SK-N-SH (cell line): ENCODE results near the gene CEL. TPM values are rescaled to one million over a fixed set of nuclear protein-coding genes. Genes with fewer than 3 reads are reported as not detected.
A peak's percentile ranks its signal among the peaks of the same experiment; 100 is the strongest.

Experiments
- CTCF ChIA-PET: fragments of 300-600, 350-600 bp; formaldehyde crosslinking; extraction: SDS; loops from one replicate; lab custom pipeline; 2021; lab: Yijun Ruan, JAX
- POLR2A ChIA-PET: fragments of 350-600 bp; sonication (Branson Sonifier 250); formaldehyde crosslinking; extraction: SDS; loops from one replicate; lab custom pipeline; 2020; ENCODE audit warnings: antibody characterized with exemption, inconsistent platforms; lab: Yijun Ruan, JAX
- DNase-seq: peaks from one replicate; pipeline ENCODE4 v3.0.0; 2012
- H2AFZ ChIP-seq: fragments of 200-600 bp; sonication (generic); 2 replicates; pipeline ENCODE4 v1.8.1; 2016; ENCODE audit warnings: antibody characterized with exemption, mild to moderate bottlenecking, low read depth
- H3F3A ChIP-seq: fragments of 200-600 bp; sonication (generic); replicated peaks from 2 replicates; pipeline ENCODE3; 2016; ENCODE audit warnings: antibody characterized with exemption, mild to moderate bottlenecking; ENCODE audit not compliant: insufficient read depth
- H3K27ac ChIP-seq, 2 experiments: fragments of 200-500 bp in 1 of 2; fragments of 200-600 bp in 1 of 2; sonication (Bioruptor generic) in 1 of 2; sonication (generic), shearing (Covaris generic) in 1 of 2; 2 replicates each; pipeline versions ENCODE4 v1.5.1 to v1.6.1; 2014 to 2016; ENCODE audit warnings: low read depth in 2 of 2, inconsistent platforms in 1 of 2, low read length in 1 of 2, mild to moderate bottlenecking in 1 of 2, mixed read lengths in 1 of 2
- H3K27me3 ChIP-seq: fragments of 200-600 bp; sonication (generic), shearing (Covaris generic); 2 replicates; pipeline ENCODE4 v1.6.1; 2016; ENCODE audit warnings: mixed run types; ENCODE audit not compliant: insufficient read depth
- H3K36me3 ChIP-seq, 2 experiments: fragments of 200-500 bp in 1 of 2; fragments of 200-600 bp in 1 of 2; sonication (Bioruptor generic) in 1 of 2; sonication (generic) in 1 of 2; replicated peaks in 1 of 2; 2 replicates each; pipeline versions ENCODE3 to v1.5.1; 2014 to 2016; ENCODE audit warnings: low read length in 1 of 2, mild to moderate bottlenecking in 1 of 2; ENCODE audit not compliant: insufficient read depth in 2 of 2, control insufficient read depth in 1 of 2
- H3K4me1 ChIP-seq, 2 experiments: fragments of 200-500 bp in 1 of 2; fragments of 200-600 bp in 1 of 2; sonication (Bioruptor generic) in 1 of 2; sonication (generic), shearing (Covaris generic) in 1 of 2; 2 replicates each; pipeline versions ENCODE4 v1.5.1 to v1.6.1; 2014 to 2016; ENCODE audit warnings: low read depth in 1 of 2, low read length in 1 of 2, mixed run types in 1 of 2; ENCODE audit not compliant: insufficient read depth in 2 of 2, control insufficient read depth in 1 of 2
- H3K4me2 ChIP-seq: fragments of 200-600 bp; sonication (generic), shearing (Covaris generic); 2 replicates; pipeline ENCODE4 v1.6.1; 2017; ENCODE audit warnings: mixed run types
- H3K4me3 ChIP-seq, 2 experiments: fragments of 200-500 bp in 1 of 2; fragments of 200-600 bp in 1 of 2; sonication (Bioruptor generic) in 1 of 2; sonication (generic), shearing (Covaris generic) in 1 of 2; 2 replicates each; pipeline versions ENCODE4 v1.5.1 to v1.8.1; 2014 to 2016; ENCODE audit warnings: low read depth in 2 of 2, inconsistent platforms in 1 of 2, low read length in 1 of 2, mild to moderate bottlenecking in 1 of 2, mixed read lengths in 1 of 2, moderate library complexity in 1 of 2
- H3K79me2 ChIP-seq: fragments of 200-600 bp; sonication (generic); 2 replicates; pipeline ENCODE4 v1.8.1; 2017; ENCODE audit warnings: mild to moderate bottlenecking; ENCODE audit not compliant: insufficient read depth
- H3K9ac ChIP-seq: fragments of 200-600 bp; sonication (generic); 2 replicates; pipeline ENCODE4 v1.6.1; 2017; ENCODE audit warnings: mixed run types
- H3K9me2 ChIP-seq: fragments of 200-600 bp; sonication (generic); 2 replicates; pipeline ENCODE4 v1.6.1; 2017; ENCODE audit warnings: mixed run types
- H3K9me3 ChIP-seq: fragments of 200-600 bp; sonication (generic); 2 replicates; pipeline ENCODE4 v1.6.1; 2017; ENCODE audit warnings: mixed run types, mild to moderate bottlenecking, moderate library complexity
- H4K20me1 ChIP-seq: fragments of 200-600 bp; sonication (generic); 2 replicates; pipeline ENCODE4 v1.6.1; 2017; ENCODE audit warnings: mild to moderate bottlenecking, mixed run types; ENCODE audit not compliant: insufficient read depth
- ELF1 ChIP-seq: IDR thresholded peaks from 2 replicates; pipeline ENCODE4 v1.4.0; 2012
- EP300 ChIP-seq, 2 experiments: IDR thresholded peaks; 2 replicates each; pipeline versions ENCODE4 v1.4.0 to v1.6.1; 2012; ENCODE audit warnings: borderline replicate concordance in 1 of 2, low read depth in 1 of 2, low read length in 1 of 2
- EZH2phosphoT487 ChIP-seq: fragments of 200-600 bp; sonication (generic); IDR thresholded peaks from 2 replicates; pipeline ENCODE4 v1.6.1; 2017; ENCODE audit warnings: low read depth, mixed run types, mild to moderate bottlenecking, antibody characterized with exemption, moderate library complexity, borderline replicate concordance
- FOSL2 ChIP-seq: IDR thresholded peaks from 2 replicates; pipeline ENCODE4 v1.4.0; 2012; ENCODE audit warnings: low read depth, mild to moderate bottlenecking, moderate library complexity, borderline replicate concordance
- FOXJ3 ChIP-seq: sonication (generic); formaldehyde crosslinking; IDR thresholded peaks from 2 replicates; pipeline ENCODE4 v1.5.1; 2020; ENCODE audit warnings: mild to moderate bottlenecking, missing genetic modification reagents
- FOXM1 ChIP-seq: IDR thresholded peaks from 2 replicates; pipeline ENCODE4 v1.4.0; 2012; ENCODE audit warnings: low read depth, mild to moderate bottlenecking
- GABPA ChIP-seq: IDR thresholded peaks from 2 replicates; pipeline ENCODE4 v1.4.0; 2012; ENCODE audit warnings: low read depth, mild to moderate bottlenecking
- GATA2 ChIP-seq: sonication (generic); formaldehyde crosslinking; IDR thresholded peaks from 2 replicates; pipeline ENCODE4 v1.5.0; 2020; ENCODE audit warnings: mild to moderate bottlenecking, missing genetic modification reagents
- IRF3 ChIP-seq: fragments of 150-350 bp; IDR thresholded peaks from 2 replicates; pipeline ENCODE4 v1.6.1; 2016; ENCODE audit warnings: mild to moderate bottlenecking, low read depth, low read length
- NFIC ChIP-seq: IDR thresholded peaks from 2 replicates; pipeline ENCODE4 v1.4.0; 2012; ENCODE audit warnings: borderline replicate concordance
- NRF1 ChIP-seq: IDR thresholded peaks from 2 replicates; pipeline ENCODE4 v1.6.1; 2012; ENCODE audit warnings: low read depth, mild to moderate bottlenecking, low read length
- PBX3 ChIP-seq: IDR thresholded peaks from 2 replicates; pipeline ENCODE4; 2012
- RAD21 ChIP-seq: IDR thresholded peaks from 2 replicates; pipeline ENCODE4 v1.6.1; 2012; ENCODE audit warnings: mild to moderate bottlenecking, low read length
- RCOR1 ChIP-seq: fragments of 150-350 bp; IDR thresholded peaks from 2 replicates; pipeline ENCODE4 v1.6.1; 2017; ENCODE audit warnings: antibody characterized with exemption, low read length
- REST ChIP-seq: IDR thresholded peaks from 2 replicates; pipeline ENCODE4 v1.6.1; 2012; ENCODE audit warnings: mild to moderate bottlenecking, low read depth, low read length, moderate library complexity
- SIN3A ChIP-seq: IDR thresholded peaks from 2 replicates; pipeline ENCODE4 v1.6.1; 2012; ENCODE audit warnings: low read depth, mild to moderate bottlenecking, low read length, moderate library complexity, borderline replicate concordance
- SMC3 ChIP-seq: IDR thresholded peaks from 2 replicates; pipeline ENCODE4 v1.6.1; 2012; ENCODE audit warnings: low read depth, low read length, improper control_type of control experiment
- TAF1 ChIP-seq: IDR thresholded peaks from 2 replicates; pipeline ENCODE4 v1.6.1; 2012; ENCODE audit warnings: low read depth, mild to moderate bottlenecking, low read length, moderate library complexity, borderline replicate concordance
- TCF12 ChIP-seq: IDR thresholded peaks from 2 replicates; pipeline ENCODE4 v1.4.0; 2012
- TEAD4 ChIP-seq: IDR thresholded peaks from 2 replicates; pipeline ENCODE4 v1.4.0; 2012; ENCODE audit warnings: mild to moderate bottlenecking, borderline replicate concordance; ENCODE audit not compliant: insufficient read depth
- USF1 ChIP-seq: IDR thresholded peaks from 2 replicates; pipeline ENCODE4 v1.4.0; 2012; ENCODE audit warnings: low read depth, borderline replicate concordance
- USF2 ChIP-seq: fragments of 150-350 bp; IDR thresholded peaks from 2 replicates; pipeline ENCODE4 v1.6.1; 2017; ENCODE audit warnings: antibody characterized with exemption, low read length, low read depth, borderline replicate concordance
- ZBTB33 ChIP-seq: IDR thresholded peaks from 2 replicates; pipeline ENCODE4 v1.4.0; 2012; ENCODE audit warnings: low read depth, borderline replicate concordance
- WGBS: methylation state at CpG from one replicate; pipeline ENCODE4 v1.1.6; 2017; ENCODE audit warnings: low lambda C conversion rate; 5-methylcytosine and 5-hydroxymethylcytosine counted together
- polyA plus RNA-seq, 3 experiments: library from polyadenylated mRNA; depleted of rRNA; stranded (reverse); fragments of >200 nt; gene quantifications; 2 replicates each; pipeline ENCODE4 v1.2.3, GENCODE V29; 2012

CEL gene
- polyA plus RNA-seq, 1 of the 3 experiments (the other 2 are of a cell fraction) = 0.87 TPM

- no peaks in the 10 kb centered on the region for H3K9me2 ChIP-seq
- peak overlapping the region; percentile 66; the same call in 1 of the 2 replicates for H3K4me2 ChIP-seq
- ChIA-PET CTCF (interaction anchor here (1.0 to 2.3 kb wide), 5 partner anchors 10 to 71 kb away, joined by 4 to 9 read pairs (median 7); no protein-coding TSS in a partner anchor), POLR2A (no interaction called here)
- H3K36me3 ChIP-seq = no peaks in the 10 kb centered on the region
- no peak for DNase-seq
- H3K9me3 ChIP-seq = no peaks in the 10 kb centered on the region
- H3F3A ChIP-seq = peaks cover 14% of the 10 kb centered on the region
- 74% methylated on average over 4 of the region's 4 CpGs for whole genome bisulfite sequencing
- H4K20me1 ChIP-seq = no peaks in the 10 kb centered on the region
- H3K79me2 ChIP-seq = no peaks in the 10 kb centered on the region
- peak overlapping the region; percentile 1 to 73; a peak in 3 of 4 replicates for H3K27ac ChIP-seq
- peaks cover 0 to 16% of the 10 kb centered on the region in 2 experiments; a peak in 3 of 4 replicates for H3K4me1 ChIP-seq
- H3K4me3 ChIP-seq = no peak overlapping the region
- H2AFZ ChIP-seq = no peak overlapping the region
- no peak overlapping the region for H3K9ac ChIP-seq
- H3K27me3 ChIP-seq = no peaks in the 10 kb centered on the region
- no peak for TF ChIP-seq GATA2
- no peak for TF ChIP-seq IRF3
- no peak for TF ChIP-seq ELF1
- TF ChIP-seq USF1 = no peak
- no peak for TF ChIP-seq FOXM1
- no peak for TF ChIP-seq FOXJ3
- no peak for TF ChIP-seq TAF1
- peak; percentile 52; the same call in 1 of the 2 replicates for TF ChIP-seq TCF12
- no peak for TF ChIP-seq EZH2phosphoT487
- 0 out of 4 replicates have a peak, but pooled peaks of 1 of the 2 experiments have one; percentile 19 for TF ChIP-seq EP300 (IDR thresholded peaks at IDR 0.05; ENCODE audit: borderline replicate concordance in 1 of 2, low read depth in 1 of 2, low read length in 1 of 2)
- TF ChIP-seq NFIC = peak; percentile 11; the same call in 1 of the 2 replicates
- TF ChIP-seq PBX3 = peak; percentile 38; the same call in 1 of the 2 replicates
- TF ChIP-seq SMC3 = no peak
- peak; percentile 34; the same call in 1 of the 2 replicates for TF ChIP-seq TEAD4
- TF ChIP-seq RAD21 = no peak
- no peak for TF ChIP-seq NRF1
- no peak for TF ChIP-seq GABPA
- TF ChIP-seq REST = peak; percentile 58; the same call in 1 of the 2 replicates
- peak; percentile 75; the same call in 1 of the 2 replicates for TF ChIP-seq FOSL2
- no peak for TF ChIP-seq RCOR1
- no peak for TF ChIP-seq ZBTB33
- TF ChIP-seq SIN3A = no peak
- TF ChIP-seq USF2 = no peak
These were observed 14.3 kb downstream of the CEL start for GRCh38 chr9:133075925-133076630.
